K562 (cell line): ENCODE measurements around the gene C3.

Experiments used
- EP300 ChIP-seq: IDR thresholded peaks from 2 replicates; pipeline ENCODE4 v1.6.1; 2012; ENCODE audit warnings: low read length, improper control_type of control experiment
- IFI16 ChIP-seq: fragments of 250-450 bp; sonication (Bioruptor Pico); IDR thresholded peaks from 2 replicates; pipeline ENCODE4 v2.1.2; 2022; ENCODE audit warnings: mild to moderate bottlenecking, inconsistent platforms
- MTA1 ChIP-seq: fragments of 450-650 bp; IDR thresholded peaks from 2 replicates; pipeline ENCODE4 v1.6.1; 2017; ENCODE audit warnings: borderline replicate concordance
- SIRT6 ChIP-seq: IDR thresholded peaks from one replicate; pipeline ENCODE4 v1.6.1; 2012; ENCODE audit warnings: low read depth, mild to moderate bottlenecking, control low read depth, inconsistent platforms, low read length, moderate library complexity
- SRF ChIP-seq, 2 experiments: fragments of 250-450, 450-650 bp in 1 of 2; sonication (Bioruptor Pico) in 1 of 2; sonication (generic) in 1 of 2; formaldehyde crosslinking; IDR thresholded peaks; 2 replicates each; pipeline versions ENCODE4 v1.5.0 to v1.5.1; 2020 to 2022; ENCODE audit warnings: mild to moderate bottlenecking in 1 of 2, missing genetic modification reagents in 1 of 2
- TAL1 ChIP-seq: fragments of 450-650 bp; IDR thresholded peaks from 2 replicates; pipeline ENCODE4 v1.6.1; 2016; ENCODE audit warnings: mild to moderate bottlenecking
- TARDBP ChIP-seq: fragments of 450-650 bp; IDR thresholded peaks from 2 replicates; pipeline ENCODE4 v1.6.1; 2016
- TCF7L2 ChIP-seq: fragments of 150-350 bp; IDR thresholded peaks from 2 replicates; pipeline ENCODE4 v1.6.1; 2016; ENCODE audit warnings: low read depth, mild to moderate bottlenecking, low read length, moderate library complexity
- TF ChIP-seq, protein P1 (sequence below): fragments of 250-450 bp; sonication (Bioruptor Pico); IDR thresholded peaks from 2 replicates; pipeline ENCODE4 v1.4.0; 2020; ENCODE audit warnings: mild to moderate bottlenecking, moderate library complexity
- TF ChIP-seq, protein P2 (sequence below): sonication (generic); formaldehyde crosslinking; IDR thresholded peaks from 2 replicates; pipeline ENCODE4 v1.9.0; 2022; ENCODE audit warnings: mild to moderate bottlenecking, missing genetic modification reagents
- TF ChIP-seq, protein P3 (sequence below): sonication (generic); formaldehyde crosslinking; IDR thresholded peaks from 2 replicates; pipeline ENCODE4 v1.8.0; 2022; ENCODE audit warnings: mild to moderate bottlenecking, low read depth, missing genetic modification reagents
- TF ChIP-seq, protein P4 (sequence below), 3 experiments: IDR thresholded peaks in 2 of 3; conservative IDR thresholded peaks in 1 of 3; 2 replicates each; pipeline ENCODE4 v1.5.1; 2011 to 2012; ENCODE audit warnings: low read length in 3 of 3, mild to moderate bottlenecking in 3 of 3, control low read depth in 2 of 3, improper control_type of control experiment in 1 of 3, inconsistent platforms in 1 of 3, low read depth in 1 of 3, mixed read lengths in 1 of 3, moderate library complexity in 1 of 3; ENCODE audit not compliant: insufficient read depth in 2 of 3
- TF ChIP-seq, protein P5 (sequence below): sonication (generic); formaldehyde crosslinking; IDR thresholded peaks from 2 replicates; pipeline ENCODE4 v1.8.0; 2022; ENCODE audit warnings: mild to moderate bottlenecking, missing genetic modification reagents

DNA sequence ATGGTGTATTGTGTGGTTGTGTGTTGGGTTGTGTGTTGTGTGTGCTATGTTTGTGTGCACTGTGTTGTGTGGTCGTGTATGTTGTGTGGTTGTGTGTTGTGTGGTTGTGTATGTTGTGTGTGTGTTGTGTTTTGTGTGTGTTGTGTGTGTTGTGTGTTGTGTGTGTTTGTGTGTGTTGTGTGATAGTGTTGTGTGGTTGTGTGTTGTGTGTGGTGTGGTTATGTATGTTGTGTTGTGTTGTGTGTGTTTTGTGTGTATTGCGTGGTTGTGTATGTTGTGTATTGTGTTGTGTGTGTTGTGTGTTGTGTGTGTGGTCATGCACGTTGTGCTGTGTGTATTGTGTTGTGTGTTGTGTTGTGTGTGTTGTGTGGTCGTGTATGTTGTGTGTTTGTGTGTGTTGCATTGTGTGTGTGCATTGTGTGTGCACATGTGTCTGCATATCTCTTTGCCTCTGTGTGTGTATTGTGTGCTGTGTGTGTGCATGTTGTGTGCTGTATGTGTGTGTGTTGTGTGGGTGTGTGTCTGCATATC, 2.9 kb downstream of the C3 start:
- TF ChIP-seq, protein P1, sequence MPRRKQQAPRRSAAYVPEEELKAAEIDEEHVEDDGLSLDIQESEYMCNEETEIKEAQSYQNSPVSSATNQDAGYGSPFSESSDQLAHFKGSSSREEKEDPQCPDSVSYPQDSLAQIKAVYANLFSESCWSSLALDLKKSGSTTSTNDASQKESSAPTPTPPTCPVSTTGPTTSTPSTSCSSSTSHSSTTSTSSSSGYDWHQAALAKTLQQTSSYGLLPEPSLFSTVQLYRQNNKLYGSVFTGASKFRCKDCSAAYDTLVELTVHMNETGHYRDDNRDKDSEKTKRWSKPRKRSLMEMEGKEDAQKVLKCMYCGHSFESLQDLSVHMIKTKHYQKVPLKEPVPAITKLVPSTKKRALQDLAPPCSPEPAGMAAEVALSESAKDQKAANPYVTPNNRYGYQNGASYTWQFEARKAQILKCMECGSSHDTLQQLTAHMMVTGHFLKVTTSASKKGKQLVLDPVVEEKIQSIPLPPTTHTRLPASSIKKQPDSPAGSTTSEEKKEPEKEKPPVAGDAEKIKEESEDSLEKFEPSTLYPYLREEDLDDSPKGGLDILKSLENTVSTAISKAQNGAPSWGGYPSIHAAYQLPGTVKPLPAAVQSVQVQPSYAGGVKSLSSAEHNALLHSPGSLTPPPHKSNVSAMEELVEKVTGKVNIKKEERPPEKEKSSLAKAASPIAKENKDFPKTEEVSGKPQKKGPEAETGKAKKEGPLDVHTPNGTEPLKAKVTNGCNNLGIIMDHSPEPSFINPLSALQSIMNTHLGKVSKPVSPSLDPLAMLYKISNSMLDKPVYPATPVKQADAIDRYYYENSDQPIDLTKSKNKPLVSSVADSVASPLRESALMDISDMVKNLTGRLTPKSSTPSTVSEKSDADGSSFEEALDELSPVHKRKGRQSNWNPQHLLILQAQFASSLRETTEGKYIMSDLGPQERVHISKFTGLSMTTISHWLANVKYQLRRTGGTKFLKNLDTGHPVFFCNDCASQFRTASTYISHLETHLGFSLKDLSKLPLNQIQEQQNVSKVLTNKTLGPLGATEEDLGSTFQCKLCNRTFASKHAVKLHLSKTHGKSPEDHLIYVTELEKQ (CRISPR knock-in tag): no peak
- no peak for TF ChIP-seq SRF (CRISPR knock-in tag; IDR thresholded peaks at IDR 0.05)
- TF ChIP-seq, protein P2, sequence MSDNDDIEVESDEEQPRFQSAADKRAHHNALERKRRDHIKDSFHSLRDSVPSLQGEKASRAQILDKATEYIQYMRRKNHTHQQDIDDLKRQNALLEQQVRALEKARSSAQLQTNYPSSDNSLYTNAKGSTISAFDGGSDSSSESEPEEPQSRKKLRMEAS: peak; percentile 85
- no peak for TF ChIP-seq TARDBP
- TF ChIP-seq TAL1: no peak; the same call in none of the 2 replicates
- TF ChIP-seq, protein P3, sequence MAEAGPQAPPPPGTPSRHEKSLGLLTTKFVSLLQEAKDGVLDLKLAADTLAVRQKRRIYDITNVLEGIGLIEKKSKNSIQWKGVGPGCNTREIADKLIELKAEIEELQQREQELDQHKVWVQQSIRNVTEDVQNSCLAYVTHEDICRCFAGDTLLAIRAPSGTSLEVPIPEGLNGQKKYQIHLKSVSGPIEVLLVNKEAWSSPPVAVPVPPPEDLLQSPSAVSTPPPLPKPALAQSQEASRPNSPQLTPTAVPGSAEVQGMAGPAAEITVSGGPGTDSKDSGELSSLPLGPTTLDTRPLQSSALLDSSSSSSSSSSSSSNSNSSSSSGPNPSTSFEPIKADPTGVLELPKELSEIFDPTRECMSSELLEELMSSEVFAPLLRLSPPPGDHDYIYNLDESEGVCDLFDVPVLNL: peak; percentile 88
- peak; percentile 55 for TF ChIP-seq MTA1
- TF ChIP-seq EP300: no peak
- no peak for TF ChIP-seq SIRT6
- TF ChIP-seq IFI16 (CRISPR knock-in tag): no peak
- TF ChIP-seq, protein P4, sequence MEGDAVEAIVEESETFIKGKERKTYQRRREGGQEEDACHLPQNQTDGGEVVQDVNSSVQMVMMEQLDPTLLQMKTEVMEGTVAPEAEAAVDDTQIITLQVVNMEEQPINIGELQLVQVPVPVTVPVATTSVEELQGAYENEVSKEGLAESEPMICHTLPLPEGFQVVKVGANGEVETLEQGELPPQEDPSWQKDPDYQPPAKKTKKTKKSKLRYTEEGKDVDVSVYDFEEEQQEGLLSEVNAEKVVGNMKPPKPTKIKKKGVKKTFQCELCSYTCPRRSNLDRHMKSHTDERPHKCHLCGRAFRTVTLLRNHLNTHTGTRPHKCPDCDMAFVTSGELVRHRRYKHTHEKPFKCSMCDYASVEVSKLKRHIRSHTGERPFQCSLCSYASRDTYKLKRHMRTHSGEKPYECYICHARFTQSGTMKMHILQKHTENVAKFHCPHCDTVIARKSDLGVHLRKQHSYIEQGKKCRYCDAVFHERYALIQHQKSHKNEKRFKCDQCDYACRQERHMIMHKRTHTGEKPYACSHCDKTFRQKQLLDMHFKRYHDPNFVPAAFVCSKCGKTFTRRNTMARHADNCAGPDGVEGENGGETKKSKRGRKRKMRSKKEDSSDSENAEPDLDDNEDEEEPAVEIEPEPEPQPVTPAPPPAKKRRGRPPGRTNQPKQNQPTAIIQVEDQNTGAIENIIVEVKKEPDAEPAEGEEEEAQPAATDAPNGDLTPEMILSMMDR (IDR thresholded peaks at IDR 0.05 in 2 of 3, conservative IDR thresholded peaks at IDR 0.05 in 1 of 3; ENCODE audit: insufficient read depth in 2 of 3, low read depth in 1 of 3, low read length in 3 of 3): 0 out of 6 replicates have a peak, but pooled peaks of 1 of the 3 experiments have one; percentile 7
- TF ChIP-seq TCF7L2: no peak
- TF ChIP-seq, protein P5, sequence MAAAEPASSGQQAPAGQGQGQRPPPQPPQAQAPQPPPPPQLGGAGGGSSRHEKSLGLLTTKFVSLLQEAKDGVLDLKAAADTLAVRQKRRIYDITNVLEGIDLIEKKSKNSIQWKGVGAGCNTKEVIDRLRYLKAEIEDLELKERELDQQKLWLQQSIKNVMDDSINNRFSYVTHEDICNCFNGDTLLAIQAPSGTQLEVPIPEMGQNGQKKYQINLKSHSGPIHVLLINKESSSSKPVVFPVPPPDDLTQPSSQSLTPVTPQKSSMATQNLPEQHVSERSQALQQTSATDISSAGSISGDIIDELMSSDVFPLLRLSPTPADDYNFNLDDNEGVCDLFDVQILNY: peak; percentile 94
